PFSK-1 (cell line): ENCODE results near the gene NME3.

Source experiments
- FOXP2 ChIP-seq: optimal IDR thresholded peaks from 2 replicates; pipeline ENCODE3; 2011; ENCODE audit warnings: borderline replicate concordance, control low read depth, inconsistent platforms; ENCODE audit not compliant: insufficient read depth; ENCODE audit errors: extremely low read length, extremely low read depth
- POLR2AphosphoS5 ChIP-seq: IDR thresholded peaks from 2 replicates; pipeline ENCODE4 v1.6.1; 2012; ENCODE audit warnings: low read depth, mild to moderate bottlenecking, control low read depth, low read length, moderate library complexity
- REST ChIP-seq, 2 experiments: IDR thresholded peaks; 2 replicates each; pipeline versions ENCODE4 v1.6.1 to v1.8.0; 2011 to 2012; ENCODE audit warnings: low read depth in 2 of 2, low read length in 2 of 2, control low read depth in 1 of 2, inconsistent platforms in 1 of 2, mild to moderate bottlenecking in 1 of 2, moderate library complexity in 1 of 2; ENCODE audit not compliant: insufficient read depth in 1 of 2
- SIN3A ChIP-seq: IDR thresholded peaks from 2 replicates; pipeline ENCODE4 v1.6.1; 2012; ENCODE audit warnings: mild to moderate bottlenecking, low read length, moderate library complexity, borderline replicate concordance; ENCODE audit not compliant: insufficient read depth
- TAF1 ChIP-seq: IDR thresholded peaks from 2 replicates; pipeline ENCODE4 v1.6.1; 2012; ENCODE audit warnings: low read length, control low read depth, borderline replicate concordance; ENCODE audit not compliant: insufficient read depth

NME3 gene

GRCh38 chr16:1818873-1819525 is 47.7 kb upstream of the NME3 start:
- TF ChIP-seq TAF1 (no peak), SIN3A (no peak), FOXP2 (no peak), POLR2AphosphoS5 (no peak), REST (IDR thresholded peaks at IDR 0.05; ENCODE audit: insufficient read depth in 1 of 2, low read depth in 2 of 2, low read length in 2 of 2) (no peak)

GRCh38 chr16:1818204-1818872 is 47.0 kb upstream of the NME3 start:
- TF ChIP-seq REST (IDR thresholded peaks at IDR 0.05; ENCODE audit: insufficient read depth in 1 of 2, low read depth in 2 of 2, low read length in 2 of 2) (no peak), SIN3A (no peak), FOXP2 (no peak), TAF1 (no peak), POLR2AphosphoS5 (no peak)

GRCh38 chr16:1817716-1818115 is 46.4 kb upstream of the NME3 start:
- TF ChIP-seq POLR2AphosphoS5, result no peak
- TF ChIP-seq FOXP2, result no peak
- no peak for TF ChIP-seq TAF1
- no peak for TF ChIP-seq SIN3A
- TF ChIP-seq REST (IDR thresholded peaks at IDR 0.05; ENCODE audit: insufficient read depth in 1 of 2, low read depth in 2 of 2, low read length in 2 of 2), result no peak

GRCh38 chr16:1817276-1817589 is 45.9 kb upstream of the NME3 start:
- TF ChIP-seq FOXP2 (no peak), REST (IDR thresholded peaks at IDR 0.05; ENCODE audit: insufficient read depth in 1 of 2, low read depth in 2 of 2, low read length in 2 of 2) (no peak), SIN3A (no peak), TAF1 (no peak), POLR2AphosphoS5 (no peak)

- TF ChIP-seq REST (IDR thresholded peaks at IDR 0.05; ENCODE audit: insufficient read depth in 1 of 2, low read depth in 2 of 2, low read length in 2 of 2) (no peak), TAF1 (no peak), FOXP2 (no peak), POLR2AphosphoS5 (no peak), SIN3A (no peak)
Measured at GRCh38 chr16:1816396-1817275, 45.3 kb upstream of the NME3 start.
